Heart right ventricle (tissue), 16 donors: ENCODE measurements around the gene ACTBL2. TPM values are rescaled to one million over a fixed set of nuclear protein-coding genes. Genes with fewer than 3 reads are reported as not detected.

Experiments used
- ATAC-seq, 8 donors: fragments of 200-7000 bp; cut with Tn5 transposase; one replicate each; pipeline ENCODE4 v1.9.1; 2020; ENCODE audit warnings: mild to moderate bottlenecking in 8 of 8, moderate library complexity in 8 of 8, moderate number of reproducible peaks in 1 of 8
- DNase-seq, 2 donors: peaks; one replicate each; pipeline ENCODE4 v3.0.0-alpha.2; 2020
- H3K27ac ChIP-seq, 10 donors: fragments of 200-600 bp; sonication (generic) in 2 of 10; one replicate each; pipeline versions ENCODE4 v1.5.0 to v1.8.0; 2020 to 2022; ENCODE audit warnings: mild to moderate bottlenecking in 3 of 10
- H3K27me3 ChIP-seq, 7 donors: fragments of 200-600 bp; one replicate each; pipeline ENCODE4 v1.8.0; 2021 to 2022; ENCODE audit warnings: mild to moderate bottlenecking in 2 of 7
- H3K36me3 ChIP-seq, 9 donors: fragments of 200-600 bp; sonication (generic) in 1 of 9; one replicate each; pipeline versions ENCODE4 v1.5.0 to v1.8.0; 2020 to 2022; ENCODE audit warnings: mild to moderate bottlenecking in 2 of 9
- H3K4me1 ChIP-seq, 9 donors: fragments of 200-600 bp; sonication (generic) in 1 of 9; one replicate each; pipeline versions ENCODE4 v1.5.0 to v1.8.0; 2020 to 2022; ENCODE audit warnings: mild to moderate bottlenecking in 4 of 9
- H3K4me3 ChIP-seq, 10 donors: fragments of 200-600 bp; sonication (generic) in 2 of 10; one replicate each; pipeline versions ENCODE4 v1.5.0 to v1.8.0; 2020 to 2022; ENCODE audit warnings: mild to moderate bottlenecking in 7 of 10, moderate library complexity in 2 of 10
- H3K9me3 ChIP-seq, 11 donors: fragments of 200-600 bp in 10 of 11; sonication (generic) in 2 of 11; one replicate each; pipeline versions ENCODE4 v1.5.0 to v1.8.0; 2013 to 2022; ENCODE audit warnings: mild to moderate bottlenecking in 2 of 11, control low read depth in 1 of 11, moderate library complexity in 1 of 11
- WGBS, 2 donors: extraction: QIAGEN DNeasy Blood & Tissue Kit; methylation state at CpG; one replicate each; pipeline ENCODE4 v1.1.7; 2013; ENCODE audit warnings: inconsistent platforms in 1 of 2; 5-methylcytosine and 5-hydroxymethylcytosine counted together
- intact Hi-C, 10 donors: fragments of 100-400 bp; cut with DNase I; formaldehyde crosslinking; loops; one replicate each; pipeline versions ENCODE4 v1.11.1 to v1.14.2; 2022
- polyA plus RNA-seq, 2 donors: library from polyadenylated mRNA; stranded (reverse); fragments of 200-250 nt; gene quantifications; one replicate each; pipeline ENCODE4 v1.2.3, GENCODE V29; 2013
- total RNA-seq, 10 donors: library from RNA; stranded (reverse); fragmentation: NEBNext Ultra II Directional in 3 of 10; extraction: Animal tissue kit (Norgen Biotek cat#: 25700) in 3 of 10; gene quantifications; one replicate each; pipeline versions ENCODE4 v1.2.1 to v1.2.4, GENCODE V29; 2021 to 2023
- TF ChIP-seq, protein P1 (sequence below), 9 donors: fragments of 200-600 bp; sonication (generic) in 2 of 9; IDR thresholded peaks; one replicate each; pipeline versions ENCODE4 v1.5.0 to v1.8.0; 2021 to 2022; ENCODE audit warnings: antibody characterized with exemption in 9 of 9, mild to moderate bottlenecking in 5 of 9, moderate library complexity in 1 of 9
- donor health status: Arrhythmogenic right ventricular cardiomyopathy.
- donor health status: ischemic (EF 13 %, LVEDD 7.1; RV severe dilation, severe dysfunction).
- donor health status: healthy with polysubstance abuse.
- donor health status: DM: no; HTN: yes; CAD: no.
- donor health status: DM: no; HTN: no; CAD: no.
- donor health status: ischemic (EF 25% LVEDD 6.9; RV normal size, moderate dysfunction).
- donor health status: ischemic (EF 25% LVEDD 5.7; RV mildly dilated, moderate dysfunction).
- donor health status: healthy.
- donor health status: DM: yes; HTN: yes; CAD: no.
- donor health status: Ischemic cardiomyopathy.
- donor health status: ischemic (EF 35%, LVEDD 5.7; RV mildly dilated, moderate dysfunction).
- donor health status: nonischemic (EF 11% LVEDD 7.7; RV severe dilation, severe dysfunction).
- donor health status: DM: yes; HTN: yes; CAD: no.
- donor health status: PGD.
- donor health status: ischemic (EF 29% LVEDD 5.4; RV normal size, mild dysfunction).
- donor health status: nonischemic (EF 23%, LVEDD 6.1; RV moderate dilation, normal function).

The ACTBL2 gene
- total and polyA plus RNA-seq, 12 donors, result not detected

DNA sequence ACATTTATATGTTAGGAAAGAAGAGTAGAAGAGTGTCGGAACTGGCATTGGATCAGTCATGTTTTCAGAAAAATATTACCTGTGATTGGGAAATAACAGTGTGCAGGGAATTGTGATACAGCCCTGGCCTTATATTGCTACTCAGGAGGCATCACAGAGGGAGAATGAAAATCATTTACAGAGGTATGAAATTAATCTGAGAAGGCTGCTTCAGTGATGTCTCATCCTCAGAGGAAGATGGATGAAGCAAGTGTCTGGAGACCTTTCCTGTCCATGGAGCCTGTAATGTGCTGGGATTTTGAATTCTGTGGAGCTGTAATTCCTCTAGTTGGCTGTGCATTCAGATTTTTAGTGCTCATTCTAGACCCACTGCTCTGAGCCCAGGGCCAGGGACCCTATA lies 3.8 kb downstream of the ACTBL2 start:
- TF ChIP-seq, protein P1, sequence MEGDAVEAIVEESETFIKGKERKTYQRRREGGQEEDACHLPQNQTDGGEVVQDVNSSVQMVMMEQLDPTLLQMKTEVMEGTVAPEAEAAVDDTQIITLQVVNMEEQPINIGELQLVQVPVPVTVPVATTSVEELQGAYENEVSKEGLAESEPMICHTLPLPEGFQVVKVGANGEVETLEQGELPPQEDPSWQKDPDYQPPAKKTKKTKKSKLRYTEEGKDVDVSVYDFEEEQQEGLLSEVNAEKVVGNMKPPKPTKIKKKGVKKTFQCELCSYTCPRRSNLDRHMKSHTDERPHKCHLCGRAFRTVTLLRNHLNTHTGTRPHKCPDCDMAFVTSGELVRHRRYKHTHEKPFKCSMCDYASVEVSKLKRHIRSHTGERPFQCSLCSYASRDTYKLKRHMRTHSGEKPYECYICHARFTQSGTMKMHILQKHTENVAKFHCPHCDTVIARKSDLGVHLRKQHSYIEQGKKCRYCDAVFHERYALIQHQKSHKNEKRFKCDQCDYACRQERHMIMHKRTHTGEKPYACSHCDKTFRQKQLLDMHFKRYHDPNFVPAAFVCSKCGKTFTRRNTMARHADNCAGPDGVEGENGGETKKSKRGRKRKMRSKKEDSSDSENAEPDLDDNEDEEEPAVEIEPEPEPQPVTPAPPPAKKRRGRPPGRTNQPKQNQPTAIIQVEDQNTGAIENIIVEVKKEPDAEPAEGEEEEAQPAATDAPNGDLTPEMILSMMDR (IDR thresholded peaks at IDR 0.05), result no peak
- DNase-seq, result no peak
- 99 to 100% methylated on average over 1 of the region's 1 CpG for WGBS, 2 donors

DNA sequence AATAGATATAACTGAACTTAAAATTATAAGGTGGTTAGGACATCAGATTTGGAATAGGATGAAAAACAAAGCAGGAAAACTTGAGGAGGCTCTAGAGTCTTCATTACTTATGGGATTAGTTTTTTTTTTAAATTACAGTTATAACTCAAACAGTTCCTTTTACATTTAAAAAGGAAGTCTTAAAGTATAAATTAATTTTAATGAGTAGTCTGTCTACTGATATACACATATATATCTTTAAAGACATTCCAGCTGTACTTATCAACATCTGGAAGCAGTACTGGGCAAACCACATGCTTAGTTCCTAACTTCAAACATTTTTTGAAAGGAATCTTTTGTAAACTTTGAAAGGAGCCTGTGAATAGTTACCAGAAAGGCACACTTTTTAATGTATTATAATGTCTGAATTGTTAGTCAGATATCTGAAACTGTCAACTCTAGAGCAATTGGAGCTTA lies 6.0 kb downstream of the ACTBL2 start:
- TF ChIP-seq, protein P1 (IDR thresholded peaks at IDR 0.05), result no peak
- Histone ChIP-seq H3K4me1 (no peaks in the 10 kb centered on the region), H3K27ac (no peak overlapping the region), H3K27me3 (no peaks in the 10 kb centered on the region), H3K9me3 (peaks cover 0 to 5% (median 0%) of the 10 kb centered on the region in 11 donors), H3K4me3 (no peak overlapping the region), H3K36me3 (no peaks in the 10 kb centered on the region)
- intact Hi-C loops, result no loop called here
- no peak for ATAC-seq
- DNase-seq, result no peak

More for the DNA sequence above, 3.8 kb downstream of the ACTBL2 start:
- Histone ChIP-seq H3K4me1 (no peaks in the 10 kb centered on the region), H3K4me3 (no peak overlapping the region), H3K27ac (no peak overlapping the region), H3K9me3 (peaks cover 0 to 5% (median 0%) of the 10 kb centered on the region in 11 donors), H3K36me3 (no peaks in the 10 kb centered on the region), H3K27me3 (no peaks in the 10 kb centered on the region)
- no peak for ATAC-seq
- intact Hi-C loops, result no loop called here

DNA sequence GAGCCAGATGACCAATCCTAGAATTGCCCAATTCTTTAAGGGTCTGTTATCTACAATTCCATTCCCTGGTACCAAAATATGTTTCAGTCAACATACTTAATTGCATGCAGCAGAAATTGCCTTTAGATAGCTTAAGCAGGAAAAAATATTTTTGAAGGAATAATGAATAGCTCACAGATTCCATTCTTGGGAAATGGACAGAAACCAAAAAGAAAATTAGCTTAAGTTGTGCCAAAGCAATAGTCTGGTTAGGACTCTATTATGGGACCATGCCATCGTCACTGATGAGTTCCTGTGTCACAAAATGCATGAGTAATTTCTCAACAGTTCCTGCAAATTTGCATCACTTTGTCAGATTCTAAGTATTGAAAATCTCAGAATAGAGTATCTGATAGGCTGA lies 12.3 kb downstream of the ACTBL2 start:
- Histone ChIP-seq H3K4me1 (no peaks in the 10 kb centered on the region), H3K36me3 (no peaks in the 10 kb centered on the region), H3K9me3 (peaks cover 0 to under 1% (median 0%) of the 10 kb centered on the region in 11 donors), H3K4me3 (no peak overlapping the region), H3K27ac (no peak overlapping the region), H3K27me3 (no peaks in the 10 kb centered on the region)
- TF ChIP-seq, protein P1 (IDR thresholded peaks at IDR 0.05), result no peak
- no peak for DNase-seq
- intact Hi-C loops, result no loop called here
- WGBS, 2 donors, result 66 to 93% methylated on average over 1 of the region's 1 CpG
- ATAC-seq, result no peak

DNA sequence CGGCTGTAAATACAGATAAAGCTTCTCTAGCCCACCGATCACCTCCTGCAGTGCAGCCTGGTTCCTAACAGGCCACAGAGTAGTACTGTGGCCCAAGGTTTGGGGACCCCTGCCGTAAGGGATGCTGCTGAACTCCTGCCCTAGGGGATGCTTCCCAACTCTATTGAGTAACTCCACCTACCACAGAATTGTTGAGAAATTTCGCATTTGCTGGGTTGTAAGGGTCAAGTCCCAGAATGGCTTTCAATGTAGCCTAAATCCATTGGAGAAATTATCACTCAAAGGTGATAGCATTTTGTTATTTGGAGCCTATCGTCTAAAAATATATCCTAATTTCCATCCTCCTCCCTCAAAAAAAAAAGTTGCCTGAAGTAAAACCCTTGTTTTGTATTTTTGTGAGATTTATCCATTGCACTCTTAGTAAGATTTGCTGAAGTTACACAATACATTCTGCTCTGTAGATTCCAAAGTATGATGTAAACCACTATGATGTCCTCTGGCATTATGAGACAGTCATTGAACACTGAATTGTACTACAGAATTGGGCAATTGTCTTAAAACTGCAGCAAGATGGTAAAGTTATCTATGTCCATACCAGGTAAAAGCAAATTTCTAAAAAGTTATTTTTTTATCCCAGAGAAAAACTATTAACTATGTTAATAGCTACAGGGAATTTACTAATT lies 14.0 kb downstream of the ACTBL2 start:
- DNase-seq, result no peak
- intact Hi-C loops, result no loop called here

More for the DNA sequence above, 14.0 kb downstream of the ACTBL2 start:
- 92 to 94% methylated on average over 5 of the region's 5 CpGs for WGBS, 2 donors
- H3K36me3 ChIP-seq, result no peaks in the 10 kb centered on the region
- no peak for ATAC-seq
- TF ChIP-seq, protein P1 (IDR thresholded peaks at IDR 0.05), result no peak
- H3K4me3 ChIP-seq, result no peak overlapping the region
- H3K27ac ChIP-seq, result no peak overlapping the region
- no peaks in the 10 kb centered on the region for H3K9me3 ChIP-seq
- H3K27me3 ChIP-seq, result no peaks in the 10 kb centered on the region
- H3K4me1 ChIP-seq, result no peaks in the 10 kb centered on the region
